ENCODE data around the gene SLC66A2. TPM values are rescaled to one million over a fixed set of nuclear protein-coding genes. Genes with fewer than 3 reads are reported as not detected.

The SLC66A2 gene
- total RNA-seq, 1 experiment from 2014 or later = 17.4 TPM

DNA sequence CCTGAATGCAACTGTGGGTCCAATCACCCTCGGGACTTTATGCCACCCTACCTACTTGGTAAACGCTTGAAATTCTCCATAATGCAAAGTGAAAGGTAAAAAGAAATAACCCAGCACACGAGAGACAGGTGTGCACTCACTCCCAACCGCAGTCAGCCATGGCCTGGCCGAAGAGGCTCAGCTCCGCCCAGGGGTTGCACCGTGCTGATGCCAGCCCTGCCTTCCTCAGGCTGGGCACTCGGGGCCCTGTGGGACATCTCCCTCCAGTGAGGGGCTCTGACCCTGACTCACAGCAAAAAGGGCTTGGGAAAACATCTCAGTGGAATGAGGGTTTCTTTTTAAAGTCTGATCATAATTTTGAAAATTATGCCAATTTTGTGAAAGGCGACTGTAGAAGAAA lies 13.3 kb downstream of the SLC66A2 start:
- DNase-seq (ENCODE audit: low spot score) = no peak

DNA sequence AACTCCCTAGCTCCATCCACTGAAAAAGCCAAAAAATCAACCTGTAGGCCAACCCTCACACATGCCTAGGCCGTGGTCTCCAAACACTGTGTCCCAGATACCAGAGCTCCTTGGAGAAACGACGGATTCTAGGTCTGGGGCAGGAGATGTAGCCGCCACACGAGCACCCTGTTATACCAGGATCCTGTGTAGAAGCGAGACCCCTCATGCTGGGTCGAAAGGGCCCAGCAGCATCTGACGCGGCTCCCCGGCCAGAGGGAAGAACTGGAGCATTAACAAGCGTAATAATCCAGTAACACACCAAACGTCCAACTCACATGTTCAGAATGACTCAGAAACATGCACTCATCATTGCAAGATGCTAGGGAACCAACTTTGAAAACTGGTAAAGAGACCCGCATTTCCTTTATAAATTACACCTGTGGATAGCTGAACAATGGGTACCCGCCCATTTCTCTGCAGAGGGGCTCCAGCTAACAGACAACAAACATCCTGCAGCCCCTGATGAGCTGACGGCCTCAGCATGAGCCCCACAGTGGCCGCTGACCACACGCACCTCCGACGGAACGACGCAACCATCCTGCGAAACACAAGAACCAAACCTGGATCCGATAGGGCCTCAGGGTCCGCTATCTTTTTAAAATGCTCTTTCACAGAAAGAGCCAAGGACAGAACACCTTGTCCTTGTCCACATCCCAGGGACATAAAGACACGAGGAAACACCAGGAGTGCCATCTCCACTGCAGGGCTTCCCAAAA lies 14.2 kb downstream of the SLC66A2 start:
- no peak for DNase-seq (ENCODE audit: low spot score)

DNA sequence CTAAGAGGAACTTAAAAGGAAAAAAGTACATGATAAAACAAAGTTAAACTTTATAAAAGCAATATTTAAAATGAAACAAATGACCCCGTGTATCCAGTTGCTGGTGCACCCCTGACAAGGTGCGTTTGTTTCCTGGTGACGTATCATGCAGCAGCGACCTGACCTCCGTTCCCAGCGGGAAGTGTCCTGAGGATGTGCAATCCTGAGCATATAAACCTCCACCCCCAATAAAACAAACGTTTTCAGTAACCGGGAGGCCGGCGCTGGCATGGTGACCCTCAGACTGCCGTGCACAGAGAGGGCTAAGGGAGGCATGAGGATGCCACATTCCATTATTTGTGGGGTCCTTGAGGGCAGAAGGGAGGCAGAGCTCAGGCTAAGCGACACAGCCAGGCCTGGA lies 14.8 kb downstream of the SLC66A2 start:
- DNase-seq (ENCODE audit: low spot score) = no peak

DNA sequence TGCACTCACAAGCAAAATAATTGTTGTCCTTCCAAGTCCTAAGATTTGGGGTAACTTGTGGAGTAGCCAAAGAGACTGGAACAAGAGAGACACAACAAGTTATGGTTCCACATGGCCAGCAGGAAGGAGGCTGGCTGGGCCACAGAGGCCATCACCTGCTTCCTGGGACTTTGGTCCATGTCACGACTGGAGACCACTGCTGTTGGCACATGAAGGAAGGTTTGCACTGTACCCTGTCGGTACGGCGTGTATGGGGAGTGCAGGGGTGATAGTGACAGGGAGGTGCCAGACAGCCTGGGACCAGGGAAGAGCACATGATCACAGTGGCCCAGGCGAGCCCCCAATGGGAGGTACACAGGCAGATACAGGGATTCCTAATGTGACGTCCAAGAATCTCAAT lies 15.5 kb downstream of the SLC66A2 start:
- no peak for DNase-seq (ENCODE audit: low spot score)

DNA sequence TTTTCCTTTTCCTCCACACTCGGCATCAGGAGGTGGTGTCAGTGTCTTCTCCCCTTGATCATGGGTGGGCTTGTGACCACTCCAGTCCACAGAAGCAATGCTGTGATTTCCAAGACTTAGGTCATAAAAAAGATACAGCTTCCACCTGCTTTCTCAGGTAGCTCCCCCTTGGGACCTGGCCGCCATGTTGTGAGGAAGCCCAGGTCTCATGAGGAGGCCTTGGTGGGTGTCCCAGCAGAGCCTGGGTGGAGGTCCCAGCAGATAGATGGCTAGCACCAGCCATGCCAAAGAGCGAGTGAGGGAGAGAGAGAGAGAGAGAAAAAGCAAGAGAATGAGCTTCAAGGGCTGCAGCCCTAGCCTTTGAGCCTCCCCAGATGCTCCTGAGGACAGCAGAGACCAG lies 16.0 kb downstream of the SLC66A2 start:
- no peak for DNase-seq (ENCODE audit: low spot score)

DNA sequence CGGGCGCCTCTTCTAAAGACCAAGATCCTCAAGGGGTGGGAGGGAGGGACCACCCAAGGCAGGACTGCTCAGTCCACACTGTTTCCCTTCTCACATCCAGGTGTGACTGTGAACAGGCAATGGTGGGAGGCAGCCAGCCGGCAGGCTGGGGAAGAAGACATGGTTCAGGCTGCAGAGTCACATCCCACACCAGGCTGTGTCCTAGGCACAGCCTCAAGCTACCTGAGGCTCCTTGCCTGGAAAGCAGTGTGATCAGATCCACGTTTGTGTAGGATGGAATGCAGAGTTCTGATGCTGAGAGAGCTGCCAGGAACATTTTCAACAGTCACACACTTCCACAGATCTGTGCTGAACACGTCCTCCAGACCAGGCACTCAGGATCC lies 16.4 kb downstream of the SLC66A2 start:
- no peak for DNase-seq (ENCODE audit: low spot score)

DNA sequence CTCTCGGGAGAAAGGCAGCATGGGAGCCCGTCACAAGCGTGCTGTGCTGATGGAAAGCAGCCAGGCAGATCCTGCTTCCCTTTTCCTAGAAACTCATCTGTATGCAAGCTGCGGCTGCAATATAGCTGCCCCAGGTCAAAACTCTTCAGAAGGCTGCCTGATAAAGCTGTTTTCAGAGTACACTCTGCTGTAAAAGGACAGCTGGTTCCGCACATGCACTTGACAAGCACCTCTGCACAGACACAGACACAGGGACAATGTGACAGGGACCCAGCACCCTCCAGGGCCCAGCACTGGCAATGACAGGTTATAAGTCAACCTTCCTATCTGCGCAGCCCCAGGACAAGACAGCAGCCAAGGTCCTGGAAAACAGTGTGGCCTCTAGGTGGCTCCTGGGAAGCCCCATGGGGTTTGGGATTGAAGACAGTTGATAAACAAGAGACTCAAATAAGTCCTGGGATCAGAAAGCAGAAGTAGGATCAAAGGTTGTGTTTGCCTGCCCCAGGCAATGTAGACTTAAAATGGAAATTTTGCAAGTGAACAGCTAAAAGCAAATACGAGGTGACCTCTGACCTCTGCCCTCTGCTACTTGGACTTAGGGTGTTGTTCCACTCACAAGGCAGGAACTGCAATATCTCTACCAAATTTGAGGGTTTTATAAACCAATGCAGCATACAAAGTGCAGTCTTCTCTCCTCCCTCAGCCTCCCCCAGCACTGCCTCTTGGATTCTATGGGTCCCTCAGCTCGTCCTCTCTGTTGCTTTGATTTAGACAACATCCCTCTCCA lies 16.9 kb downstream of the SLC66A2 start:
- DNase-seq (ENCODE audit: low spot score) = no peak

DNA sequence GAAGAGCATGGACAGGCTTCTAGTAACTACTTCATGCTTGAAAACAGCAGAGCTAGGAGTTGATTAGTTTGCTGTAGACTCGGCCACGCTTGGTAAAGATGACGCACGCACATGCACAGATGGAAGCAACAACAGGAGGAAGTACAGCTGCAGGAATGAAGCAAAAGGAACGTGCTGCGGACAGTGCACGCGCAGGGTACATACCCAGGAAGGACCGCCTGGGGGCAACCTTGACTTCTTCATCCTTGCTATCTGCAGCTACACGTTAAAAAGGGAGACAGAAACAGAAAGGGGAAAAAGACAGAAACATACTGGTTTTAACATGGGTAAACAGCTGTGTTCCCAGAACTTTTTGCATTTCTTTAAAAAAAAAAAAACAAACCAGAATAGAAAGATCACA lies 17.7 kb downstream of the SLC66A2 start:
- no peak for DNase-seq (ENCODE audit: low spot score)

DNA sequence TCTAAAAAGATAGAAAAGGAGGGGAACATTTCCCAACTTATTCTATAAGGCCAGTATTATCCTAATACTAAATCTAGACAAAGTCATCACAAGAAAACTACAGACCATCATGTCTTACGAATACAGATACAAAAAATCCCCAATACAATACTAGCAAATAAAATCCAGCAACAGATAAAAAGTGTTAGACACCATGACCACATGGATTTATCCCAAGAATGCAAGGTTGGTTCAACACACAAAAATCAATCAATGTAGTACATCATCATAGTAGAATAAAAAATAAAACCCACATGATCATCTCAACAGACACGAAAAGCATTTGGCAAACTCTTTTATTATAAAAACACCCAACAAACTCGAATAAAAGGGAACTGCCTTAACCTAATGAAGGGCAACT lies 18.5 kb downstream of the SLC66A2 start:
- no peak for DNase-seq (ENCODE audit: low spot score)

DNA sequence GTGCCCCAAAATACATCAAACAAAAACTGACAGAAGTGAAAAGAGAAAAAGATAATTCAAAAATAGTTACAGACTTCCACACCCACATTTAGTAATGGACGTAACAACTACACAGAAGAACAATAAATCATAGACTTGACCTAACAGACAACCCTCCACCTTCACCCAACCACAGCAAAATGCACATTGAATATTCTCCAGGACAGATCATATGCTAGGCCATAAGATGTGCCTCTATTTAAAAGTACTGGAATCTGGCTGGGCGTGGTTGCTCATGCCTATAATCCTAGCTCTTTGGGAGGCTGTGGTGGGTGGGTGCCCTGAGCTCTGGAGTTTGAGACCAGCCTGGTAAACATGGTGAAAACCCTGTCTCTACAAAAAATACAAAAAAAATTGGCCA lies 20.0 kb downstream of the SLC66A2 start:
- DNase-seq (ENCODE audit: low spot score) = no peak

DNA sequence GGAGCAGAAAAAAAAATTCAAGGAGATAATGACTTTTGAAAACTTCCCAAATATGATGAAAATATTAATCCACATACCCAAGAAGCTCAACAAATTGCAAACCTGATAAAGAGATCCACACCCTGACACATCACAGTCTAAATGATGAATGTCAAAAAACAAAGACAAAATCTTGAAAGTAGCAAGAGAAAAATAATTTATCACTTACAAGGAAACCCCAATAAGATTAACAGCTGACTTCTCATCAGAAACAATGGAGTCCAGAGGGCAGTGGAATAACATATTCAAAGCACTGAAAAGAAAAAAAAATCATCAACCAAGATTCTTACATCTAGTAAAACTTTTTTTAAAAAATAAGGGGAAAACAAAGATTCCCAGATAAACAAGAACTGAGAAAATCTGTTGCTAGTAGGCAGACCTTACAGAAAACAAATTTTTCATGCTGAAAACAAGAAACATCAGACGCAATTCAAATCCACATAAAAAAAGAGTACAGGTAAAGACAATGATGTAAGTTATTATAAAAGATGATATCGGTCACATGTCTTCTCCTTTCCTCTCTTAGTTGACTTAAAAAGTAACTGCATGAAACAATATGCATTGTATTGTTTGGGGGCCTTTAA lies 21.3 kb downstream of the SLC66A2 start:
- DNase-seq (ENCODE audit: low spot score) = no peak

DNA sequence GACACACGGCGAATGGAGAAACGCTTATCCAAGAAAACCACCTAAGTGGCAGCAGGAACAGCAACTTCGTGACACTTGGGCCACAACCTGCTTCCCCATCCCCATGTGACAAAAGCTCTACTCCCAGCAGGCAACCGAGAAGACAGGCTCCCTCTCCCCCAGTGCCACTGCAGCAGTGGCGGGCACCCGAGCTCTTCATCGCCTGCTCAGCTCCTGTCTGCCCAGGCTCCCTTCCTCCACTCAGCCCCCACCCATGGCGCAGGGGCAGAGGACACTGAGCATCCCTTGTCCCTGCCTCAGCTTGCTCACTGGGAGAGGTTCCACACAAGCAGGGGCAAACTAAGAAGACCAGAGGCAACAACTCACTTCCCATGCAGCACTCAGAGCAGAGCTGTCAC lies 22.9 kb downstream of the SLC66A2 start:
- no peak for DNase-seq (ENCODE audit: low spot score)

DNA sequence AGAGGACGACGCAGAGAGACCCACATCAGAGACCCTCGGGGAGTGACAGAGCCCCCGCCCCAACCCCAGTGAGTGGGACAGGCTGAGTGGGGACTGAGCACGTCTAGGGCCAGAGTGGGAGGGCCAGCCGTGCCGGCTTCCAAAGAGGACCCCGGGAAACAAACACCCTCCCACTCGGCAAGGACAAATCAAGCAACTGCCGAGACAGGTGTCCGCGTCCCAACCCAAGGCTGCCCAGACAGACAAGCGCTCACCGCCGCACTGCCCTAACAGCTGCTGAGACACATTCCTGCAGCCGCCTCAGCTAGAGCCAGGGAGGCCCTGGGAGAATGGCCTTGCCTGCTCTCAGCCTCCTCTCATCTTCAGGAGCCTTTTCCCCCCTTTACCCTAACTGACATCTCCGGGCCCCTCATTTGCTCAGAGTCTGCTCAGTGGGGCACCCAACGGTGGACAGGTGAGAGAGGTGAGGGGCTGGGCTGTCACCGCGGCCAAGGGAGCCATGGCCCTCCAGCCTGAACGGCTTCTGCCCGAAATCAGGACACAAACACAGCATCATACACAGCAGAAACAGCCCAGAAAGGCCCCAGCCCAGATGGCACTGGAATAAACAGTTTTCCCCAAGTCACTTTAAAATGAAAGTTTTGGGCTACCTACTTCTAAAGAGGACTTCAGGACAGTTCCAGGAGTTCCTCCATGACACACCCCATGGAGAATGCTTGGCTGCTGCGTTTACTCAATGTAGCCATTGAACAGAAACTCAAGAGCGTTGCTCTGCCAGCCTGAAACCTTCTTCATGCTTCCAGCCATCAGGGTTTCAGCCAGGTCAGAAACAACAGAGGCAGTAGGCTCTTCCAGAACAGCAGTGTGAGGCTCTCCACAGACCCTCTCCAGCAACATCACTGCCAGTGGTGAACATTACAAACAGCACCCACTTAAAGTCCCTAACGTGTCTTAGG lies 23.6 kb downstream of the SLC66A2 start:
- DNase-seq (ENCODE audit: low spot score) = no peak

DNA sequence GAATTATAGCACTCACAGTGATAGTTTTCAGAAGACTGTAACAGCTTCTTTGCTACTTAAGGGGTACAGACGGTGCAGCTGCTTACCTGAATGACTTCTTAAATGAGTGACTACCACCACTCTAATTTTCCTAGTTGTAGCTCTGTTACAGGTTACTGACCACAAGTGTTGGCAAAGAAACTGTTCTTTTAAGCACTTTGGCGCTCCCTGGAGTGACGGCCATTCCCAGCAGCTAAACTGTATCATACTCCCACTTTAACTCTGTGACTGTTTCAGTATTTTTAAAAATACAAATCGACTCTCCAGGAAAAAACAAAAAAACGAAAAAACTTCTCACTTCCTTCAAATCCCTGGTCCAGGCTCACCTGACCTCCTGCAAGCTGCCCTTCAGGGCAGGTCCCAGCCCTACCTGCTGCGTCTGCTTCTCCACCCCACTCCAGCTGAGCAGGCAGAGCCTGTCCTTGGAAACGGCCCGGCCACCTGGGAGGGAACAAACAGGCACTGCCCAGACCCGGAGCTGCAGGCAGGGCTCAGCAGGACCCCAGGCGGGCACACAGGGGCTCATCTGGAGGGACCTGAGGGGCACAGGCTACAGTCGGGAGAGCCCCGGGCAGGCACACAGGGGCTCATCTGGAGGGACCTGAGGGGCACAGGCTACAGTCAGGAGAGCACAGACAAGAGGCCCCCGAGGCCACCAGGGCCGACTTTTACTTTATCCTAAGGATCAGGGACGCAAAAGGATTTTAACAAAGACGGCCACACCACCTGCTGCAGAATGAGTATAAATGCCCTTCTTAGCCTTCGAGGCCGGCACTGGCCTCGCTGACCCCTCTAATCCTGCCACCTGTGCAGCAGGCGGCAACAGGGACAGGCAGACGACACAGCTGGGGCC lies 24.5 kb downstream of the SLC66A2 start:
- no peak for DNase-seq (ENCODE audit: low spot score)

DNA sequence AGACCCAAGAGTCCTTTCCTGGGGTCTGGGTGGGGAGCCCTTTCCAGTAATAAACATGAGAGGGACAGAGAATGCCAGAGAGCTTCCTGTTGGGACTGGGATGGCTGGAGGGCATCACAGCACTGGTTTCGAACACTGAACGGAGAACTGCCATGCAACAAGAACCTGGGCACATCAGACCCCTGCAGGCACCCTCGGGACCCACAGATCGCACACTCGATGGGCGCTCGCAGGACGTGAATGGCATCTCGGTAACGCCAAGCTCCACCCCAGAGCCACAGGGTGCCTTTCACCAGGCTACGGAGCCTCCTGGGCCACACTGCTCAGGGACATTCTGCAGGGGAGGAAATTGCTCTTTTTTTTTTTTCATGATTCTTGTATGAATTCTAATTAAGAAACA lies 25.1 kb downstream of the SLC66A2 start:
- DNase-seq (ENCODE audit: low spot score) = no peak

DNA sequence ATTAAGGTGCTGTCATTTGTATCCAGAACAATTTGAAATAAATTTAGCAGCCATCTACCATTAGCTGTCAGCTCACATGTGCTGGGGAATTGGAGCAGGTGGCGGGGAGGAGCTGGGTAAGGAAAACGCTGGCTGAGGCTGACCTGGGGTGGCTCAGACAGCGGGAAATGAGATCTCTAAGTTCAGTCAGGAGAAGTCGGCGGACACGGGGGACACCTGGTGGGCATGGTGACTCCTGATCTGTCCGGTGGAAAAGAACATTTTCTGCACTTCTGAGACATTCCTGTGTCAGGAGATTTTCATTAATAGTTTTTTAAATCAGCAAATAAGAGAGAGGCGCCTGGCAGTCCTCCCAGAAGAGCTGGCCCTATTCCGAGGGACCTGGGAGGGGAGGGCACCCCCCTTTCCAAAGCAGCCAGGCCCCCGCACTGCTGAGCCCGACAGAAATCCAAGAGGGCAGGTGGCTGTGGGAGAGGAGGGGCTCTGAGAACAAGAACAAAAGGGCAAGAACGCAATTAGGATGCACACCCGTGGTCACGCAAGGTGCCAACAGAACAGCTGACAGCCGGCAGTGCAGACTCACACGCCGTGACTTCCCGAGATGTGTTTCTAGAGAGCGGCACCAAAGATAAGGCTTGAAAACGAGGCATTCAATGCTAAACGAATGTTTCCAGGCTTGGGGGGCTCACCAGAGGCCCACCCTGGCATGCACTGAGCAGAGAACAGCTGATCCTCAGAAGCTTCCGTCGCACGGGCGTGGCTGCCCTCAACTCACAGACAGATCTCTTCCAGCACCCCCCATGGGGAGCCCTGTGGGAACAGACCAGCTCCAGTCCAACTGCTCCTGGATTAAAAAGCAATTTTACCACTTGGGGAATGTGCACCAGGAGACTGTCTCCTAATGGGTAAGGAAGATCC lies 26.4 kb downstream of the SLC66A2 start:
- no peak for DNase-seq (ENCODE audit: low spot score)

DNA sequence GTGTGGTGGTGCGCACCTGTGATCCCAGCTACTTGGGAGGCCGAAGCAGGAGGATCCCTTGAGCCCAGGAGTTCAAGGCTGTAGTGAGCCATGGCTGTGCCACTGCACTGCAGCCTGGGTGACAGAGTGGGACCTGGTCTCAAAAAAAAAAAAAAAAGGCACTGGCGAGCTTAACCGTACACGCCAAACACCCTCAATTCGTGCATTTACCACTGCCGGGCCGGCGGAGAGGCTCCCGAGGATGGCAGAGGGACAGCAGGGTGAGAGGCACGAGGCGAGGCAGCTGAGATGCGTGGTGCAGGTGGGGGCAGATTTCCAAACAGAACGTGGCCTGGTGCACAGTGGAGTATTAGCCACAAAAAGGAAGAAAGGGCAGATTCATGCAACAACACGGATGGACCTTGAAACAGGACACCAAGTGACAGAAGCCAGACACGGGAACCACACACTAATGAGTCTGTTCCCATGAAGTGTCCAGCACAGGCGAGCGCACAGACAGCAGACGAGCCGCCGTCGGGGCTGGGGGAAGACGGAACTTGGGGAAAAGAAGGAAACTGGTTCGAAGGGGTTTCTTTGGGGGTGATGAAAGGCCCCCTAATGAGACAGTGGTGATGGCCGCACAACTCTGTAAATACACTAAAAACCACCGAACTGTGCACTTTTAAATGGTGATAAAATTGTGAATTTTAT lies 27.4 kb downstream of the SLC66A2 start:
- no peak for DNase-seq (ENCODE audit: low spot score)

DNA sequence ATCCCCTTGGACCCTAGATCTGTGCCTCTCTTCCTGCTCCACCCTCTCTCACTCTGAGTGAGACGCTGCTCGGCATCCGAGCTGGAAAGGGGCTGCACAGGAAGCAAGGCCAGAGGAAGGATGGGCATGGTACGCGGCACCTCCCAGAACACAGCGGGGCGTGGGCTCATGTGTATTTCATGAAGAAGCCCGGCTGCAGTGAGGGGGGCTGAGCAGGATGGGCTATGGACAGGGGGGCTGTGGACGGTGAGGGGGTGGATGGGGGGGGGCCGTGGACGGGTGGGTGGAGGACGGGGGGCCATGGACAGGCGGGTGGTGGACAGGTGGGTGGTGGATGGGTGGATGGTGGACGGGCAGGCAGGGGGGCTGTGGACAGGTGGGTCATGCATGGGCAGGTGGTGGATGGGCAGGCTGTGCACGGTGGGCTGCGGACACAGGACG lies 28.5 kb downstream of the SLC66A2 start:
- no peak for DNase-seq (ENCODE audit: low spot score)

Measured in H4 (cell line).